GM12892 (cell line): ENCODE measurements around the gene SORCS3.

ENCODE experiments used
- POLR2A ChIP-seq: IDR thresholded peaks from 2 replicates; pipeline ENCODE4 v1.6.1; 2011; ENCODE audit warnings: low read depth, low read length, control low read depth
- POLR2AphosphoS5 ChIP-seq: IDR thresholded peaks from 2 replicates; pipeline ENCODE4 v1.6.1; 2011; ENCODE audit warnings: low read depth, low read length, control low read depth
- TAF1 ChIP-seq: IDR thresholded peaks from 2 replicates; pipeline ENCODE4 v1.6.1; 2011; ENCODE audit warnings: low read depth, mild to moderate bottlenecking, control low read depth, low read length, borderline replicate concordance

DNA sequence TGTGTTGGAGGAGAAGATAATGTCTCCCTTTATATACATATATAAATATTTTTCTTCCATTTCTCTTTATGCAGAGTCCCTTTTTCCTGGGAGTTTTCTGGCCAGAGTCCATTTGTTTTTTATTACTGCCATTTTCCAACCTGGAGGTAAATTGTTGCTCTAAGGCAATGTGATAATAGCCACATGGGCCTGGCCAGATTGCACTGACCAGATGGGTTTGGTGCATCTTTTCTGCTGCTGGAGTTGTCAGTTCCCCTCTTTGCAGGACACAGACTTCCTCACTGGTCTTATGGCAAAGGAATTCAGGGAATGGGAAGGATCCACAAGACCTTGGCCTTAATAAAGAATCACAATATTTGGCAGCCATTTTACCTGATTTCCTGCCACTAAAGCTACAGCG is 254.9 kb downstream of the SORCS3 start:
- no peak for TF ChIP-seq POLR2A
- no peak for TF ChIP-seq TAF1
- no peak for TF ChIP-seq POLR2AphosphoS5
